Measurements from ENCODE around the gene ME3. TPM values are rescaled to one million over a fixed set of nuclear protein-coding genes. Genes with fewer than 3 reads are reported as not detected.

Gene ME3
- total and polyA plus RNA-seq, 2 donors (not counting 1 experiment from before 2014, with no cell fraction given) = 1.3 TPM; not detected in 1

- ChIA-PET CTCF (interaction anchor here (1.4 kb wide), 1 partner anchor 21 kb away, joined by 4 read pairs; no protein-coding TSS in a partner anchor), POLR2A (no interaction called here)
- no peaks in the 10 kb centered on the region for H3K4me1 Mint-ChIP-seq
- intact Hi-C loops (cut with micrococcal nuclease) = no loop called here
- Histone ChIP-seq H3K9me3 (ENCODE audit: control extremely low read depth in 1 of 3, control insufficient read depth in 2 of 3, insufficient read depth in 1 of 3, low read length in 2 of 3) (no peaks in the 10 kb centered on the region), H3K79me2 (ENCODE audit: control insufficient read depth, insufficient read depth, low read length) (no peaks in the 10 kb centered on the region), H3K4me2 (replicated peaks; ENCODE audit: low read depth, low read length, poor library complexity, severe bottlenecking) (no peak overlapping the region), H3K36me3 (replicated peaks in 1 of 2; ENCODE audit: control extremely low read depth in 1 of 2, control insufficient read depth in 1 of 2, extremely low read depth in 1 of 2, insufficient read depth in 2 of 2, low read length in 1 of 2) (no peaks in the 10 kb centered on the region), H3K27me3 (replicated peaks in 1 of 4; ENCODE audit: control extremely low read depth in 1 of 4, control insufficient read depth in 3 of 4, insufficient read depth in 4 of 4, low read length in 3 of 4) (no peaks in the 10 kb centered on the region), H3K4me1 (ENCODE audit: control insufficient read depth in 2 of 2, insufficient read depth in 2 of 2, low read length in 2 of 2) (no peaks in the 10 kb centered on the region), H3K4me3 (ENCODE audit: control extremely low read depth in 1 of 5, extremely low read depth in 1 of 5, insufficient read depth in 1 of 5, low read depth in 2 of 5, low read length in 4 of 5) (no peak overlapping the region), H4K20me1 (ENCODE audit: control insufficient read depth, insufficient read depth, low read length, poor library complexity, severe bottlenecking) (no peaks in the 10 kb centered on the region), H2AFZ (ENCODE audit: insufficient read depth, low read depth, low read length, poor library complexity, severe bottlenecking) (no peak overlapping the region), H3K9ac (ENCODE audit: low read length) (no peak overlapping the region), H3K27ac (ENCODE audit: low read length in 2 of 2) (no peak overlapping the region)
- ATAC-seq (ENCODE audit: low read depth) = no peak
- TF ChIP-seq CTCF (IDR thresholded peaks at IDR 0.05) = no peak
- no peak for TF ChIP-seq EZH2 (IDR thresholded peaks at IDR 0.05; ENCODE audit: borderline replicate concordance, insufficient read depth, low read depth, low read length, poor library complexity, severe bottlenecking)
- H3K9me3 Mint-ChIP-seq (ENCODE audit: insufficient read depth) = no peaks in the 10 kb centered on the region
- no peak for DNase-seq
- 90% methylated on average over 2 of the region's 7 CpGs for WGBS (ENCODE audit: insufficient coverage)
- no peak overlapping the region for H3K4me3 Mint-ChIP-seq
- no peak overlapping the region for H3K27ac Mint-ChIP-seq
- peaks cover 4% of the 10 kb centered on the region for H3K27me3 Mint-ChIP-seq
Observed at GRCh38 chr11:86629045-86629706, 43.2 kb downstream of the ME3 start.

DNA sequence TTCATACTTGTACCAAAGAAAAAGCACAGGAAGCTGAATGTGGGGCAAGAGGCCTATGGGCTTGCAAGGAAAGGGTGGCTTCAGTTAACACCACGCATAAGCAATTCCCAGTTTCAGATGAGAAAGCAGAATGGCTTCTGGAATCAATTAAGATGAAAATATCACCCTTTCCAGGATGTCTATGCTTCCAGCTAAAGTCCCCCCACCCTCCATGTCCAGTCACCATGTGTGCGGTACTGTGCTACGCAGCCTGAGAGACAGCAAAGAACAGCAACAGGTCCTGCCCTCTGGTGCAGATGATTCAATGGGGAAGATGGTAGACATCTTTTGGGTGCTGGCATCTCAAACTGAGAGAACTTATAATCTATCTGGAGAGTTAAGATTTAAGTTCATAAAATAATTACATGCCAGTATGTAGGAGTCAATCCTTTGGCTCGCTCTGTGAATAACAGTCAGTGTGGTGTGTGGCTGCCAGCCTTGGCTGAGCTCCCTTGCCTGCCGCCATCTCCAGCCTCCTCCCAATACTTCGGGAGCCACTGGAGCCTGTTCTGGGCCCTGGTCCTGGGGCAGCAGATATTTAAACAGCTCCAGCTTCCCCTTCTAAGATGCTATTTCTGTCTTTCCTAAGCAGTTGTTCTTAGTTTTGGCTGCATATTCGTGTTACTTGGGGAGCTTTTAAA, 44.5 kb downstream of the ME3 start:
- Histone ChIP-seq H3K27me3 (replicated peaks in 1 of 4; ENCODE audit: control extremely low read depth in 1 of 4, control insufficient read depth in 3 of 4, insufficient read depth in 4 of 4, low read length in 3 of 4) (no peaks in the 10 kb centered on the region), H2AFZ (ENCODE audit: insufficient read depth, low read depth, low read length, poor library complexity, severe bottlenecking) (no peak overlapping the region), H3K4me2 (replicated peaks; ENCODE audit: low read depth, low read length, poor library complexity, severe bottlenecking) (no peak overlapping the region), H3K36me3 (replicated peaks in 1 of 2; ENCODE audit: control extremely low read depth in 1 of 2, control insufficient read depth in 1 of 2, extremely low read depth in 1 of 2, insufficient read depth in 2 of 2, low read length in 1 of 2) (no peaks in the 10 kb centered on the region), H4K20me1 (ENCODE audit: control insufficient read depth, insufficient read depth, low read length, poor library complexity, severe bottlenecking) (no peaks in the 10 kb centered on the region), H3K79me2 (ENCODE audit: control insufficient read depth, insufficient read depth, low read length) (no peaks in the 10 kb centered on the region), H3K4me1 (ENCODE audit: control insufficient read depth in 2 of 2, insufficient read depth in 2 of 2, low read length in 2 of 2) (no peaks in the 10 kb centered on the region), H3K27ac (ENCODE audit: low read length in 2 of 2) (no peak overlapping the region), H3K9me3 (ENCODE audit: control extremely low read depth in 1 of 3, control insufficient read depth in 2 of 3, insufficient read depth in 1 of 3, low read length in 2 of 3) (no peaks in the 10 kb centered on the region), H3K9ac (ENCODE audit: low read length) (no peak overlapping the region), H3K4me3 (ENCODE audit: control extremely low read depth in 1 of 5, extremely low read depth in 1 of 5, insufficient read depth in 1 of 5, low read depth in 2 of 5, low read length in 4 of 5) (no peak overlapping the region)
- intact Hi-C loops (cut with micrococcal nuclease) = no loop called here
- no peak for DNase-seq
- ChIA-PET CTCF (interaction anchor here (1.4 kb wide), 1 partner anchor 20 kb away, joined by 4 read pairs; no protein-coding TSS in a partner anchor), POLR2A (no interaction called here)
- WGBS (ENCODE audit: insufficient coverage) = 77% methylated on average over 3 of the region's 7 CpGs
- no peak overlapping the region for H3K4me3 Mint-ChIP-seq
- TF ChIP-seq CTCF (IDR thresholded peaks at IDR 0.05) (no peak), EZH2 (IDR thresholded peaks at IDR 0.05; ENCODE audit: borderline replicate concordance, insufficient read depth, low read depth, low read length, poor library complexity, severe bottlenecking) (no peak)
- no peaks in the 10 kb centered on the region for H3K9me3 Mint-ChIP-seq (ENCODE audit: insufficient read depth)
- no peaks in the 10 kb centered on the region for H3K27me3 Mint-ChIP-seq
- no peak for ATAC-seq (ENCODE audit: low read depth)
- H3K4me1 Mint-ChIP-seq = no peaks in the 10 kb centered on the region
- H3K27ac Mint-ChIP-seq = no peak overlapping the region
